Stimulated activated CD4-positive, alpha-beta T cell treated with anti-CD3 and anti-CD28 coated beads, Interleukin-1b, Interleukin-23, amount 100 ng/mL, for 4 hours (primary cell): ENCODE measurements around the gene CLDN5.

Experiments used
- DNase-seq, 2 donors: peaks; one replicate each; pipeline ENCODE4 v3.0.0-alpha.2; 2020; ENCODE audit warnings: low read depth in 2 of 2

Gene CLDN5

DNA sequence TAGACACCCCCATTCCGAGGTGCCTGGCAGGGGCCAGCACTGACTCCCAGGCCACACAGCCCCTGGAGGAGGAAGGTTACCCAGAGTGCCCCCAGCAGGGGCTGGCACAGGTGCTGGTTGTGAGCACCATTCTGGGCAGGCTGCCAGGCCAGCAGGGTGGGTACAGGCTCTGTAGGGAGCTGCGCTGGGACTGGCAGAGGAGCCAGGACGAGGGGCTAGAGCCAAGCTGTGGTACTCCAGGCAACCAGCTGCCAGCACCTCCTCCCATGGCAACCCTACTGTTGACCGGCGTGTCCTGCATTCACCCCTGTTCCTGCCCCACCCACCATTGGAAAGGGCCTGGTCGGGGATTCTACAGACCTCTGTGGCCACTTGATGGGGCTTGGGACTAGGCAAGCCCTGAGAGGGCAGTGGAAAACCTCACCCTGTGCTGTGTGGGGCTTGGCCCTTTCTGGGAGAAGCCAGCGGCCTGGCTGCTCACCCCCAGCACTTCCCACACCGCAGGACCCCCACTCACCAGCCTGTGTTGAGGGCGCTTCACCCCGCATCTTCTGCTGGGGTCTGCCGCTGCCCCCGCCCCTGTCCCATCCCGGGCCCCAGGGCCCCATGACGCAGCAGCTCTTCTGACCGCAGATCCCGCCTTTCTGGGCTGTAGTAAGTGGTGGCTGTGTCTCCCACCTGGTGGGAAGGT lies 1.9 kb downstream of the CLDN5 start:
- DNase-seq = no peak

- DNase-seq = no peak
Observed at GRCh38 chr22:19520566-19521305, 3.5 kb downstream of the CLDN5 start.

DNA sequence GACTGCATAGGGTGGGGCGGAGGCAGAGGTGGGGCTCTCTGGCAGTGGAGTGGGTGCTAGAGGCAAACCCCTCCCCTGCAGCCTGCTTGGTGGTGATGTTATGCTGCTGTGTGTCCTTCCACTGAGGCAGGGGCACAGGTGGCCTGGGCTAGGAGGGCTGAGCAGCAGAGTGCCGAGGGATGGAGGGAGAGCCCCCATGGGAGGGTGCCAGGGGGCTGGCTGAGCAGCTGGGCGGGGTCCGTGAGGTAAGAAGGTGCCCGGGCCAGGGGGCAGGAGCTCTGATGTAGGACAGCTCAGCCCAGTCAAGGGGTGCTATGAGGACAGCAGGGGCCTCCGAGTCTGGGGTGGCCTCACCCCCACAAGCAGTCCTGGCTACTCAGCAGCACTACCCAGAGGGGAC lies 4.2 kb downstream of the CLDN5 start:
- no peak for DNase-seq

DNA sequence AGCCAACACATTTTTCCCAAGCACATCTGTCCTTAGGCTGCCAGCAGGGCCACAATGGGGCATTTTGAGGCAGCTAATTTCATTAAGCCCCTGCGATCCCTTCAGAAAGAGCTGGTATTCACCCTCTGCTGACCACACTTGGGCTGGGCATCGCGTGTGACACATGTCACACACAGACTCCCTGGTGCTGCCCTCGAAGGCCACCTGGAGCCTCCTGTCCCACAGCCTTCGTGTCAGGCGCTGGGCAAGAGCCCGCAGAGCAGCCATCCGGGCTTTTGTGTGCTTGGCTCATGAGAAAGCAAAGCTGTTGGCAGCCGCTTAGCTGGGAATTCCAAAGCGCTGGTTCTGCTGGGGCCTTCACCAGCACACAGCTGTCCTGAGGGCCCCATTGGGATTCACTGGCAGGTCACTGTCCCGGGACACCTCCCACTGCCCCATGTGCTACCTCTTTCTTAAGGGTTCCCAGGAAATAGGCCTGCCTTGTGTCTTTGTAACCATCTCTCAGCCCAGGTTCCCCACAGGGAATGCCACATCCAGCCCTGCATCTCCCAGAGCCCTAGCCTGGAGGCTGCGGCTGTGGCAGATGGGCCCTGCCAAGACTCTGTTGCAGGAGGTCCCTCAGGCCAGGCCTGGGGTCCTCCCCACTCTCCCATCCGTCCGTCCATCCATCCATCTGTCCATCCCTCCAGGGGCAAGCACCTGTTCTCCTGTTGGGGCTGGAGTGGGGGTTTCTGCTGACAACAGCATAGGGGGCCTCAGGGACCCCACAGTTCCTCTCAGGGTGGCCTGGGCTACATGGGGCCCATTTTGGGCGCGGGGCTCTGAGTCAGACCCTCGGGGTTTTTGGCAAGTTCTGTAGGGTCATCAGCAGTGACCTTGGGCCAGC lies 4.9 kb downstream of the CLDN5 start:
- no peak for DNase-seq

DNA sequence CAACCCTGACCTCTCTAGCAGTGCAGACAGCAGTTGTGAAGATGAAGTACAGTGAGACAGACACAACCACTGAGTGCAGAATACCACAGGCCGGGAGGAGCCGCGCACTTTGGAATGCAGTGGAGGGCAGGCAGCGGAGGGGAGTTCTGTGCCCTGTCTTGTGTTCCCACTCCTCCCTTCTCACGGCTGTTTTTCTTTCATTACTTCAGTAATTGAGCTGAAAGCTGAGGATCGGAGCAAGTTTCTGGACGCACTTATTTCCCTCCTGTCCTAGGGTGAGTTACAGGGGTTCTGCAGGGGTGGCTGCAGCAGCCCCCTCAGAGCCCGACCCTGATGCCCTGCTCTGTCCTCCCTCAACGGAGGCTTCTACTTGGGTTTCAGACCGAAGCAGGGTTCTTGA lies 5.6 kb downstream of the CLDN5 start:
- no peak for DNase-seq

DNA sequence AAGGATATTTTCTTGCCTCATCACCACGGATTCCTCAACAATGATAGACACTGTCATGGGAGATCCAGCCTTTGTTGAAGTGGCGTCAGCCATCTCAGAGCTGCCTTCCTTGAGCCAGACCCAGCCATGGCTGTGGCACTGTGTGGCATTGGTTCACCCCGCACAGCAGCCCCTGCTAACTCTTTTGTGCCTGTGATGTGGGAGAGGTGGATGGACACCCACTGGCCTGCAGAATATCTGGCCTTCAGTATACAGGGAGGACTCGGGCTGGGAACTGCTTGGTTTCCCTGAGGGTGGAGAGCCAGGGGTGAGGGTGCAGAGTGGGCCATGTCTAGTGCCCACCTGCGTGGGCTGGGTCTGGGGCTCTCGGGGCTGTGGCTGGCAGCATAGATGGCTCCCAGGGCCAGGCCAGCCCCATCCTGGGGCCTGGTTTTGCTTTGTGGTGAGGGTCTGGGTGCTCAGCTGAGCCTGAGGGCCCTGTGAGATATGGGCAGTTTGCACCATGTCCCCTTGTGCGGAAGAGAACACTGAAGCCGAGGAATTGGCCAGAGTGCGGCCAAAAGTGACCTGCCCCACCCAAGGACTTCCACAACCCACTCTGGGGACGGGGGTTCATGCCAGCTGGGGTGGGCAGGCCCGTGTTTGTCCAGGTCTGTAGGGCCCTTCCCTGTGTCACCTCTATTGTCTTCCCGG lies 6.1 kb downstream of the CLDN5 start:
- no peak for DNase-seq

GRCh38 chr22:19517171-19517500 lies 7.1 kb downstream of the CLDN5 start:
- DNase-seq = no peak

DNA sequence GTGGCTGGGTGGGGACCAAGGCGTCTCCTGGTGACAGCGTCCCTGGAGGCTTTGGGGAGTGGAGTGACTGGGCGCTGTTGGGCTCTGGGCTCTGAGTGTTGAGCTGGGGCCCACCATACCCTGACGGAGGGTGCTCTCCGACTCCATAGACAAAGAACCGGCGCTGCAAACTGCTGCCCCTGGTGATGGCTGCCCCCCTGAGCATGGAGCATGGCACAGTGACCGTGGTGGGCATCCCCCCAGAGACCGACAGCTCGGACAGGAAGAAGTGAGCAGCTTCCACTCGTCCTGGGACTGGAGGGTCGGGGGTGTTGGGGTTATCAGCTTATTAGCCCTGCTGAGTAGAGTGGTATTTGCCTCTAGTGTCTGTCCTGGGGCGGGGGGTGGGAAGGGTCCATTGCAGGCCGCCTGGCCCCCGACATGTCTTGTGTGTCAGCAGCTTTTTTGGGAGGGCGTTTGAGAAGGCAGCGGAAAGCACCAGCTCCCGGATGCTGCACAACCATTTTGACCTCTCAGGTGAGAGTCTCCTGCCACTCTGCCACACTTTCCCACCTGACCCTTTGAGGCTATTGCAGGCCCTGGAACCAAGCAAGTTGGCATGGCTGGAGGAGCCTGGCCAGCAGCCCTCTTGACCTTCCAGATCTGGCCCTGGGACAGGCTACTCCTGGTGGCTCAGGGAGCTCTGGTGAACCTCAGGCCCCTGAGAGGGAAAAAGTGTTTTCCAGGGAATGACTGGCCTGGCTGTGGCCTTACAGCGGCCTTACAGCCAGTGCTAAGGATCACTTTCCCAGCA lies 7.6 kb downstream of the CLDN5 start:
- DNase-seq = no peak

DNA sequence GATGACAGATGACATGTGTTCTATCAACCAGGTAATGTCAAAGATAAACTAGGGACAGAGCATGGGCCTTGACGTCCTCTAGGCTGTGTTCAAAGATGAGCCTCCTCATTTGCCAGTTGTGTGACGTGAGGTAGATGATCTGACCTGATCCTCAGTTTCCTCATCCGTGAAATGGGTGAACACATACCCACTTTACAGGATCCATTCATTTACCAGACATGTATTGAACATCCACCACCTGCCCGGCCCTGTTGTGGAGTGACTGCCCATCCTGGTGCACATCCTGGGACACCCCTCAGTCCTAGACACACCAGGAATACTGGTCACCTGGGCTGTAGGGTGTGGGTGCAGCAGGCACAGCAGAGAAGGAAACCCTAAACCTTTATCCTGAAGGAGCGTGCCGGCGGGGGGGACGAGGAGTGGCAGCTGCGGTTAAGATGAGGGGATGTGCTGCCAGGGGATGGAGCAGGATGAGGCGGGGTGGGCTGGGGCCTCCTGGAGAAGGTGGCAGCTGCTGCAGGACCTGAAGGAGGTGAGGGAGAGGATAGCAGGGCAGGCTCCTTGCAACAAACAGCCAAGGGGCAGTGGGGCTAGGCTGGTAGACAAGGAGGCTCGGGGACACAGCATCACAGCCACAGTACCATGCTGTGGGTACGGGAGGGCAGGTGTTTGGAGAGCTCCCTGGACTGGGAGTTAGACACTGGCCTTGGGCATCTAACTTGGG lies 8.4 kb downstream of the CLDN5 start:
- DNase-seq = no peak

DNA sequence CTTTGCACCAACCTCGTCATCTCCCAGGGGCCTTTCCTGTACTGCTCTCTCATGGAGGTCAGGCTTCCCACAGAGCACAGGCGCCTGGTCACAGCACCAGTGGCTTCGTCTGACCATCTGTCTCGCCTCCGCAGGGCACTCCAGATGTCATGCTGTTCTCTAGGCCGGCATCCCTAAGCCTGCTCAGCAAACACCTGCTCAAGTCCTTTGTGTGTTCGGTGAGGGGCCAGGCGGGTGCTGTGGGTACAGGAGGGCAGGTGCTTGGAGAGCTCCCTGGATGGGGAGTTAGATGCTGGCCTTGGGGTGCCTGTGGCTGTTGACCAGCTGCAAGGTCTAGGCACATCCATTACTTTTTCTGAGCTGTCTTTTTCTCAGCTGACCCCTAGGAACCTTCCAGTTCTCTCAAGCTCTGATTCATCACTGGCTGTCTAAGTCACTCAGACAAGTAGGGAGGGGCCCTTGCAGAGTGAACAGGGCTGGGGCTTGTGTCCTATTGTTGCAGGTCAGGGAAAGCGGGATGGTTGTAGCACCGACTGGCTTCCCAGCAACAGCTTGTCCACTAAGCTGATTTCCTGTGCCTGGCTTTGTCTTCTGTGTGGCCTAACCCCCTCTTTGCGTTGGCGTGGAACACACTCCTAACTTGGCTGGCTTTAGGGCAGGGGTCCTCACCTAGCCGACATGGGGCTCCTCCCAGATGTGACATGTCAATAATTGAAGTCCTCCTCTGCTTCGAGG lies 9.2 kb downstream of the CLDN5 start:
- DNase-seq = no peak

DNA sequence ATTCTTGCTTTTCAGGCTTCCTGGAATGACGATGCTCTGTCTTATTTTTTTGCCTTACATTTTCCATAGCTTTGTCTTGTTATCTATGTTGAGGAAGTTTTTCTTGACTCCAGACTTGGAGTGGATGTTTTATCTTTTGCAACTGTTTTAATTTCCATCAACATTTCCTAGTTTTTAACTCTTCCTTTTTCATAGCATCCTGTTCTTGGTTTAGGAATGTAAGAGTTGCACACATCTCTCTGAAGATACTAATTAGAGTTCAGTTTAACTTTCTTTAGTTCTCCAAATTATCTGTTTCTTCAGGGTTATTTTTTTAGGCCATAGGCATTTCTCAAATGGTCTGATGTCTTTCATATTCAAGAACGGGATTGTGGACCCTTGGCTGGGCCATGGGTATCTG lies 10.4 kb downstream of the CLDN5 start:
- DNase-seq = no peak

DNA sequence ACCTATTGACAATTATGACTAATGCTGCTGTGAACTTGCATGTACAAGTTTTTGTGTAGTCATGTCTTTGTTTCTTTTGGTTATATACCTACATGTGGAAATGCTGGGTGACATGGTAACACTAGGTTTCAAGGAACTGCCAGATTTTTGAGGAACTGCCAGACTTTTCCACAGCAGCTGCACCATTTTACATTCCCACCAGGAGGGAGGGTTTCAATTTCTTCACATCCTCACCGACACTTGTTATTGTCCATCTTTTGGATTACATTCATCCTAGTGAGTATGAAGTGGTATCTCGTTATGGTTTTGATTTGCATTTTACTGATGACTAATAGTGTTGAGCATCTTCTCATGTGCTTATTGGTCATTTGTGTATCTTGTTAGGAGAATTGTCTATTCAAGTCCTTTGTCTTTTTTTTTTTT lies 13.3 kb downstream of the CLDN5 start:
- DNase-seq = no peak

GRCh38 chr22:19509923-19510322 lies 14.3 kb downstream of the CLDN5 start:
- DNase-seq = no peak

- DNase-seq = no peak
Observed at GRCh38 chr22:19509191-19509590, 15.0 kb downstream of the CLDN5 start.

DNA sequence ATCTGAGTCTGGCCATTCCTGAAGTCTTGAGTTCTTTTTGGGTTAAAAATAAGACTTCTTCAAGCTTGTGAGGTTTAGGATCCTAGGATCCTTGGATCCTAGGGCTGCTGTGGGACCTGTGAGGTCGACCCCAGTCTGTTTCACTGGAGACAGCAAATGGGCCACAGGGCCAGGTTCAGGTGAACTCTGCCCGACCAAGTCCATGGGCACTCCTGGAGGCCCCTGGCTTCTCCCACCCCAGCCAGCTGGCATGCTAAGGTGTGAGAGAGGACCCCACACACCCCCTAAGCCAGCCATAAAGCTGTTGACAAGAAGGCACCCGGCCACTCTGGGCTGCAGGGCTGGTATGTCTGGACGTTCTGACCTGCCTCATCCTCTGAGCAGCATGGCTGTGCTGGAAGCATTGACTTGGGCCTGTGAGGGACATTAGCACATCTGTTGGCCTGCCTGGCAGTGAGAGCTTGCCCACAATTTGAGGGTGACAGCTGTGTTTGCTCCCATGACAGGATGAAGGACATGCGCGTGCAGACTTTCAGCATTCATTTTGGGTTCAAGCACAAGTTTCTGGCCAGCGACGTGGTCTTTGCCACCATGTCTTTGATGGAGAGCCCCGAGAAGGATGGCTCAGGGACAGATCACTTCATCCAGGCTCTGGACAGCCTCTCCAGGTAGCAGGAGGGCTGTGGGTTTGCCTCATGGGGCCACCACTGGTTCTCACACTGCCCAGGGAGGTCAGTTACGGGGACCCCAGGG lies 16.0 kb downstream of the CLDN5 start:
- no peak for DNase-seq

DNA sequence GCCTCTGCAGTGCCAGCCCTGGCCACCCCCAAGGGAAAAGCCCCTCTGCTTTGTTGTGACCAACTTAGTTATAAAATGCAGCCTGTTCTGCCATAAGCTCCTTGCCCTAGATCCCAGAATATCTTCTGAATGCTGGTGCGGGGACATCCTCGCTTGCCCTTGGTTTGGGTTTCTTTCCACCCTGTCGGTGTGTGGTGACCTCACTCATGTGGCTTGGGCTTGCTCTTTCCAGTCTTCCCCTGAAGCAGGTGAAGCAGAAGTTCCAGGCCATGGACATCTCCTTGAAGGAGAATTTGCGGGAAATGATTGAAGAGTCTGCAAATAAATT lies 16.7 kb downstream of the CLDN5 start:
- DNase-seq = no peak

GRCh38 chr22:19506212-19506611 lies 18.0 kb downstream of the CLDN5 start:
- no peak for DNase-seq

GRCh38 chr22:19505735-19506126 lies 18.5 kb downstream of the CLDN5 start:
- no peak for DNase-seq
